ENCODE data around the gene TTBK1.

The TTBK1 gene

DNA sequence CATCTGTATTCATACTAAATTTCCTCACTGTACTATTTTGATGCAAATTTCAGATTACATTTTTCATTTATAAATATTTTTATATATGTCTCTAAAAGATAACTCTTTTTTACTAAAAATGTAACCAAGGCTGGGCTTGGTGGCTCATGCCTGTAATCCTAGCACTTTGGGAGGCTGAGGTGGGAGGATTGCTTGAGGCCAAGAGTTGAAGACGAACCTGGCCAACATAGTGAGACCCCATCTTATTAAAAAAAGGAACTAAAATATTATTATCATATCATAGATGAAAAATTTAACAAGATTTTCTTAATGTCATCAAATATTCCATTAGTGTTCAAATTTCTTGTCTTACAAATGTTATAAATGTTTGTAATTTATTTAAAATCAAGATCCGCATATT lies 7.4 kb upstream of the TTBK1 start:
- H3K27ac ChIP-seq = no peak overlapping the region
- TF ChIP-seq, protein P1, sequence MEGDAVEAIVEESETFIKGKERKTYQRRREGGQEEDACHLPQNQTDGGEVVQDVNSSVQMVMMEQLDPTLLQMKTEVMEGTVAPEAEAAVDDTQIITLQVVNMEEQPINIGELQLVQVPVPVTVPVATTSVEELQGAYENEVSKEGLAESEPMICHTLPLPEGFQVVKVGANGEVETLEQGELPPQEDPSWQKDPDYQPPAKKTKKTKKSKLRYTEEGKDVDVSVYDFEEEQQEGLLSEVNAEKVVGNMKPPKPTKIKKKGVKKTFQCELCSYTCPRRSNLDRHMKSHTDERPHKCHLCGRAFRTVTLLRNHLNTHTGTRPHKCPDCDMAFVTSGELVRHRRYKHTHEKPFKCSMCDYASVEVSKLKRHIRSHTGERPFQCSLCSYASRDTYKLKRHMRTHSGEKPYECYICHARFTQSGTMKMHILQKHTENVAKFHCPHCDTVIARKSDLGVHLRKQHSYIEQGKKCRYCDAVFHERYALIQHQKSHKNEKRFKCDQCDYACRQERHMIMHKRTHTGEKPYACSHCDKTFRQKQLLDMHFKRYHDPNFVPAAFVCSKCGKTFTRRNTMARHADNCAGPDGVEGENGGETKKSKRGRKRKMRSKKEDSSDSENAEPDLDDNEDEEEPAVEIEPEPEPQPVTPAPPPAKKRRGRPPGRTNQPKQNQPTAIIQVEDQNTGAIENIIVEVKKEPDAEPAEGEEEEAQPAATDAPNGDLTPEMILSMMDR (conservative IDR thresholded peaks at IDR 0.05) = no peak
- TF ChIP-seq ZFX (IDR thresholded peaks at IDR 0.05) = no peak

DNA sequence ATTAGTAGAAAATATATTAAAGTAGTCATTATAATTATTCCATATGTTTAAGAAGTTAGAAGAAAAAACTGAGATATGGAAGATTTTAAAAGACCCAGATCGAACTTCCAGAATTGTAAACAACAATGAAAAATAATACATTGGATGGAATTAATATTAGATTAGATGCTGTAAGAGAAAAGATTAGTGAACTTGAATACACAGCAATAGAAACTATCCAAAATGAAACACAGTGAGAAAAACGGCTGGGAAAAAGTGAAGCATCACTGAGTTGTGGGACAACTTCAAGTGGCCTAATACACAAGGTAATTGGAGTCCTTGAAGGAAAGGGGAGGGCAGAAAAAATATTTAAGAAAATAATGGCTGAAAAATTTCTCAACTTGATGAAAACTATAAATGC lies 4.2 kb upstream of the TTBK1 start:
- TF ChIP-seq, protein P1 (conservative IDR thresholded peaks at IDR 0.05) = no peak
- no peak for TF ChIP-seq ZFX (IDR thresholded peaks at IDR 0.05)
- H3K27ac ChIP-seq = no peak overlapping the region

DNA sequence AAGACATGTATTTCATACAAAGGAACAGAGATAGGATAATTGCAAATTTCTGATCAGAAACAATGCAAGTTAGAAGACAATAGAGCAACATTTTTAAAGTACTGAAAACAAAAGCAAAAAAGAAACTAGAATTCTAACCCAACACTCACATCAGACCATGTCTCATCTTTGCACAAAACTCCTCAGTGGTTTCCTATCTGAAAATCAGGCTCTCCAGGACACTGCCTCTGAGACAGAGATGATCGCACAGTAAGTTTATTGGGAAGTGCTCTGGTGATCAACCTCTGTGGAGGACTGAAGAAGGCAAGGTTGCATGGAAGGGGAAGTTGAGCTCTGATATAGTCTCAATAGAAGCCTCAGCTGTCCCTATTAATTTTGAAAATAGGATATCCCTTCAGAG lies 2.3 kb upstream of the TTBK1 start:
- no peak for TF ChIP-seq ZFX (IDR thresholded peaks at IDR 0.05)
- TF ChIP-seq, protein P1 (conservative IDR thresholded peaks at IDR 0.05) = no peak
- no peak overlapping the region for H3K27ac ChIP-seq

DNA sequence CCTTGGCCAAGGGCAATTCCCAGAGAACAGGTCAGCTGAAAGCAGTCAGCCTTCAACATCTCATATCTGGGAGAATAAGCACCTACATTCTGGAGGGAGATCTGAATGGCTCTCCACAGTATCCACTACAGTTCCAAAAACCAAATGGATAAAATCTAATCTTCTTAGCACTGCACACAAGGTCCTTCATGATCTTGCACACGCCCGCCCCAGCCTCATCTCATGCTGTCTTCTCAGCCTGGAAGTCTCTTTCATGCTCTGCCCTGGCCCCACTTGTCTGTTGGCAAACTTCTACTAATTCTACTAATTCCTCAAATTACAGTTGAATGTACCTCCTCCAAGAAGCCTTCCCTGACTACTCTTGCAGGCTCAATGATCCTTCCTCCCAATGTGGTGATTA lies 1.8 kb upstream of the TTBK1 start:
- no peak for TF ChIP-seq ZFX (IDR thresholded peaks at IDR 0.05)
- TF ChIP-seq, protein P1 (conservative IDR thresholded peaks at IDR 0.05) = no peak
- no peak overlapping the region for H3K27ac ChIP-seq

DNA sequence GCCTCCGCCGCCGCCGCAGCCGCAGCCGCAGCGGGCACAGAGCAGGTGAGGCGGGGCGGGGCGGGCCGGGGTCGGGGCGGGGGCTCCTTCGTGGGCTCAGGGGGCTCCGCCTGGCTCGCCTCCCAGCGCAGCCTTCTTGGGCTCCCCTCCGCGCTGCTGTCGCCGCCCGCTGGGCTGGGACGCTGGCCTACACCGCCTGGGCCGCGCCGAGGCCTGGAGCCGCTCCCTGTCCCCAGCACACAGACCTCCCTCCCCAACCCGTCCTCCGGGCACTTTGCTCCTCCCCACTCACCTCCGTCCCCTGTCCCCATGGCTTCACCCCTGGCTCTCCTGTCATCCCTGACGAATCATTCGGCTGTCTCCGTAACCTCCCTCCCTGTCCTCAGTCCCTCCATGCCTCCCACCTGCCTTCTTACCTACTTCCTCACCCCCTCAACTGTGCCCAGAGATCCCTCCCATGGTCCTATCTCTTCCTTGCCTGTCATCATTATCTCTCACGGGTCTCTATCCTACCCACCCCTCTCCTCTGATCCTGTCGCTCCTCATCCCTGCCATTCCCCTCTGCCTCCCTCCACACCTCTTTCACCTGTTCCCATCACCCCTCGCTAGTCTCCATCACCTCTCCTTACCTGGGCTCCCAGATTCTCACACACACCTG lies 512 bp downstream of the TTBK1 start:
- TF ChIP-seq, protein P1 (conservative IDR thresholded peaks at IDR 0.05) = no peak
- TF ChIP-seq ZFX (IDR thresholded peaks at IDR 0.05) = no peak
- no peak overlapping the region for H3K27ac ChIP-seq

DNA sequence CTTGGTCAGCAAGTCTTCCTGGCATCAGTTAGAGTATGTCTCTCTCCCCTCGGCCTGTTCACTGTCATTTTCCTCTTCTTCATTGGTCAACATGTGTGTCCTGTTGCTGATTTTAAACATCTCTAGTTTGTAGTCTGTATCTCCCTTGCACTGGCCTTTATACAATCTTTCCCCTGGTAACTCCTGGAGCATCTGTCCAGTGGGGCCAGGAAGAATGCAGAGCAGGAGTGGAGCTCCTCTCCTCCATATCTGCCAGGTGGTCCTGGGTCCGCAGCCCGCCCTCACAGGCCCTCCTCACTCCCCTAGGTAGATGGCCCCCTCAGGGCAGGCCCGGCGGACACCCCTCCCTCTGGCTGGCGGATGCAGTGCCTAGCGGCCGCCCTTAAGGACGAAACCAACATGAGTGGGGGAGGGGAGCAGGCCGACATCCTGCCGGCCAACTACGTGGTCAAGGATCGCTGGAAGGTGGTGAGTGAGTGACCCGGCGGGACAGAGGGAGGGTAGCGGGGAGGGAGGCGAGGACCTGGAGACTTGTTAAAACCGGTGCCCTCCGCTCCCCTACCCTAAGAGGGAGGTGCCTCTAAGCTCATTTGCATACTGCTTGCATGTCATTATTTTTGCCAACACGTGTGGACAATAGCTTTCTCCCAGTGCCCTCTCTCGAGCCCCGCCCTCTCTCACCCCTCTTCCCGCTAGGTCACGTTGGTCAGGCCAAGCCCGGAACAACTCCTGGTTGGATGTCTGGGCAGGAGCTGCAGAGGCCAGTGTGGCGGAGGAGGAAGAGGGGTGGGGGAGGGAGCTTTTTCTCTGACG lies 3.2 kb downstream of the TTBK1 start:
- no peak overlapping the region; the same call in 1 of the 2 replicates for H3K27ac ChIP-seq
- TF ChIP-seq, protein P1 (conservative IDR thresholded peaks at IDR 0.05) = no peak
- no peak for TF ChIP-seq ZFX (IDR thresholded peaks at IDR 0.05)
